ENCODE measurements around the gene ATP5PB. TPM values are rescaled to one million over a fixed set of nuclear protein-coding genes. Genes with fewer than 3 reads are reported as not detected.

ATP5PB gene
- total RNA-seq, 1 experiment from 2014 or later: 361 TPM

DNA sequence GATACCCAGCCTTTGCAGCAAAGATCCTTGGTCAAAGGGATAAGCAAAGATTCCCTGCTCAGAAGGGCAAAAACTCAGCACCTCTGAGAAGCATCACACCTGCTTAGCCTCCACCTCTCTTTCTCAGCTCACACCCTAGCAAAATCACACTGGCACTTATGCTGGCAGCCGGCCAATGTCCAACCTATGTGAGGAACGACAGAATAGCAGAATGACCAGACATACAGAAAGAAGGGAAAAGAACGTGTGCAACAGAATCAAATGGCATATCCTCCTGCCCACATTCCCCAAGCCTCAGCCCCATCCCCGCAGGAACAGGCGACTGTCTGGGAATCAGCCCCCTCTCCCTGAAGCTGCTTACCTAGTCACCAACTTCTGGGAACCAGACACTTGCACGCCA, 54.8 kb downstream of the ATP5PB start:
- no peak for DNase-seq (ENCODE audit: extremely low read depth, low read depth)

DNA sequence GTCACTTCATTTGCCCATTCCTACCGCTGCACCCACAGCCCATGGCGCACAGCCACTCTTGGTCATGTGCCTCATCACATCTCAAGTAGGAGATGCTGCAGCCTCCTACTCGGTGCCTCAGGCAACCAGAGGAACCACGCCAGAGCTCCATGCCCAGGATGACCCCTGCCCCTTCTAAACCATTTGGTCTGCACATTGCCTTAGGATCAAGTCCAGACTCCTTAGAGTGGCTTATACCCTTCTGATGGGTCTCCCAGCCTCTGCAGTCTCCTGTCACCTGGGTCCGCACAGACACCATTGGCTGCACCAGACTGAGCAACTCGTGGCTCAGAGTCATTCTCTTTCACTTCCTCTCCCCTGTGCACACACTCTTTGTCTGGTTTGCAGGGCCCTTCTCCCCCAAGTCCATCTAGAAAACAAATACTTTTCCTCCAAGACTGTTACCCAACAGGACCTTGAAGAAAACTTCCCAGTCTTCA, 56.4 kb downstream of the ATP5PB start:
- DNase-seq (ENCODE audit: extremely low read depth, low read depth): no peak

DNA sequence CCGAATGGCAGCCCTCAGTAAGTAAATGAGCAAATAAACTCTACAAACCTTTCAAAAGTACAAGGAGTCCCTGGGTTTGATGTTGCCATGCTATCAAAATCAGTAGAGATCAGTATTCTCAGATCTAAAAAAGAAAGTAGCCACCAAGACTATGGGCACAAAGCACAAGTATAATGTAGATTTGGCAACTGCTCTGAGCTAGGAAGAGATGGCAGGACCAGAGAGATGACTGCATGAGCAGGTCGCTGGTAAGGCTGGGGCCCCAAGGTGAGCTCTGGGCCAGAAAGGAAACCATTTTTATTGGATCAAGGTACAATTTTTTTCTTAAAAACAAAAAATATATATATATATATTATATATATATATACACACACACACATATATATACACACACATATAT, 57.3 kb downstream of the ATP5PB start:
- no peak for DNase-seq (ENCODE audit: extremely low read depth, low read depth)

DNA sequence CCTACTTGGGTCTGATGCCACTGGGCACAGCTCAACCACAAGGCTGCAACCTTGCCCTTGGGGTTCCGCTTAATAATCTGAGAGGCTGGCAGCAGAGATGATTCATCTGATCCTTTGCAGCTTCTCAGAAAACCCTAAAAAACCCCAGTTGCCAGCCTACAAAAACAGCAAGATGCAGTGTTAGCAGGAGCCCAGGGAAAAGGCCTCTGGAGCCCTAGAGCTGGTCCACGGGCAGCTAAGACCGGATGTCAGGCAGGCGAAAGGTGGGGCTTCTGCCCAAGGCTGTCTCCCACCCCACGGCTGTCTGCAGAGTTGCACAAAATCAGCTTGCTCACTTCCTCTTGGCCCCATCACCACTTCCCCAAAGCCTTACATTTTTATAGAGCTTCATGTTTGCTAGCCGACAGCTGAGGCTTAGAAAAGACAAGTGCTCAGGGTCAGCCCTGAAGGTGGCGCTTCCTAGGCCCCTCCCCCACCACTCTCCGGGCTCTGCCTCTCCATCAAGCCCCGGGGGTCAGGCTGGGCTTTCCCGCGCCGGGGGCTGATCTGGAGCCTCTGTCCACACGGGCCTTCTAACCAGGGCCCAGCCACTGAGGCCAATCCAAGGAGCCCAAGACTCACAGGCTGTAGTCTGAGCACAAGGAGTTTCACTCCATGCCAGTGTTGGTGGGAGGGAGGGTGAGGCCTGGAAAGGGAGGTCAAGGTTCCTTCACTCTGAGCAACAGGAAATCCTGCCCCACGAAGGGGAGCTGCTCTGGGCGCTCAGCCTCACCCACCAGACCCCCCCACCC, 58.3 kb downstream of the ATP5PB start:
- DNase-seq (ENCODE audit: extremely low read depth, low read depth): peak; percentile 36

DNA sequence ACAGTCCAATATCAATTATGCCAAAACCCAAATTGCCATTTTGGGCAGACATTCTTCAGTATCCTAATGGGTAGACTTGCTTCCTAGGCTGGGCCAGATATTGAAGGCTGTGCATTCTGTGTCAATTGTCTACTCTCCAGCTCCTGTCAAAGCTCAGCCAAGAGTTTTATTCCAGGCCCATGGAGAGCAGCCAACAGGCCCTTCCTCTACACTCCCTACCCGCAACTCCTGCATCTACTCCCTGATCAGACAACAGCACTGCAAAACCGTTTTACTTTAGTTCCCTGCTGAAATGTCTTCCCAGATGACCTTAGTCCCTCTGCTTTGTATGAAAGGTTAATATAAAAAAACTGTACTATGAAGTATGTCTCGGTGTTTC, 60.7 kb downstream of the ATP5PB start:
- DNase-seq (ENCODE audit: extremely low read depth, low read depth): no peak

DNA sequence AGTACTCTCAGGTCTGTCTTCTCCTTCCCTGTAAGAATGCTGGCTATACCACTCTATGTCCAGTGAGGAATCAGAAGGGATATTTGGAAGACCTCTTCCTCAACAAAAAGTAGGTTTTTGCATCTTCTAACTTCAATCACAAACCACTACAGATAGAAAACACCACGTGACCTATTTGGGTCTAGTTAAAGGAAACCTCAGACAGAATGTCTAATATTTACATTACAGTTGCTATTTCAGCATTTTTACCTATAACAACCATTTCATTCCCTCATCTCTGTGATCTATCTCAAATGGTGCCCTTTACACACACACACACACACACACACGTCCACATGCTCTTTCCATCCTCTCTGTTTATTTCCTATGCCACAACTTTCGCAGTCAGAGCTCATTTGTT, 62.1 kb downstream of the ATP5PB start:
- DNase-seq (ENCODE audit: extremely low read depth, low read depth): no peak

Small RNAs within 50 kb of the gene (small RNA-seq; reads per million reads assigned to genes)
- gene RF00019: 0 reads per million in 2 experiments
- 0 reads per million in 2 experiments for gene RNU6-792P

Other genes with a start within 250 kb of the ATP5PB start
- gene DENND2D, start 248.8 kb upstream of the ATP5PB start, total RNA-seq (2014; rRNA removed; shearing (Covaris generic)): 0.67 and 1.3 TPM in 2 replicates
- gene CHI3L2, start 221.8 kb upstream of the ATP5PB start, total RNA-seq (2014; rRNA removed; shearing (Covaris generic)): 0.92 and 1.2 TPM in 2 replicates
- not detected in 2 replicates for gene CHIA, start 158.6 kb upstream of the ATP5PB start, total RNA-seq (2014; rRNA removed; shearing (Covaris generic))
- gene OVGP1, start 21.7 kb upstream of the ATP5PB start, total RNA-seq (2014; rRNA removed; shearing (Covaris generic)): 0.87 and 2.0 TPM in 2 replicates
- gene WDR77, start 208 bp upstream of the ATP5PB start, total RNA-seq (2014; rRNA removed; shearing (Covaris generic)): 19.9 and 21.8 TPM in 2 replicates
- gene C1orf162, start 24.5 kb downstream of the ATP5PB start, total RNA-seq (2014; rRNA removed; shearing (Covaris generic)): 0.30 TPM in 1 of 2 replicates, not detected in the other
- not detected in 2 replicates for gene ADORA3, start 54.2 kb downstream of the ATP5PB start, total RNA-seq (2014; rRNA removed; shearing (Covaris generic))
- not detected in 2 replicates for gene TMIGD3, start 54.2 kb downstream of the ATP5PB start, total RNA-seq (2014; rRNA removed; shearing (Covaris generic))
- 13.2 and 14.1 TPM in 2 replicates for gene RAP1A, start 170.3 kb downstream of the ATP5PB start, total RNA-seq (2014; rRNA removed; shearing (Covaris generic))

Measured in NCI-H460 (cell line).